ENCODE results near the gene ETV1. TPM values are rescaled to one million over a fixed set of nuclear protein-coding genes. Genes with fewer than 3 reads are reported as not detected.

ETV1 gene
- total RNA-seq, 1 donor from 2014 or later = not detected

DNA sequence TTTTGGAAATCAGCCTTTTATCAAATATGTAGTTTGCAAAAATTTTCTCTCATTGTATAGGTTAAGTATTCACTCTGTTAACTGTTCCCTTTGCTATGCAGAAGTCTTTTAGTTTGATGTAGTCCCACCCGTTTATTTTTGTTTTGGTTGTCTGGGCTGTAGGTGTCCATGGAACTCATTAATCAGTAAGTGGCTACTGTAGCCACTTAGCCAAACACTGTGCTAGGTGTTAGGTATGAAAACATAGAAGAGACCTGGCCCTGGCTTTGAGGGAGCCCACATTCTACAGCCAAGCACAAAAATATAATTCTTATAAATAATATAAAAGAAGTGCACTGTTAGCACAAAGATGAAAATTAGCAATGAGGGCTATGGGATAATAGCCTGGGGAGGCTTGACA is 133.5 kb downstream of the ETV1 start:
- ChIA-PET POLR2A (no interaction called here), CTCF (no interaction called here)
- Mint-ChIP-seq H3K9me3 (no peaks in the 10 kb centered on the region), H3K27me3 (no peaks in the 10 kb centered on the region), H3K4me1 (no peaks in the 10 kb centered on the region), H3K27ac (no peak overlapping the region), H3K4me3 (no peak overlapping the region), H3K36me3 (ENCODE audit: low read depth) (no peaks in the 10 kb centered on the region)
- TF ChIP-seq, protein P1, sequence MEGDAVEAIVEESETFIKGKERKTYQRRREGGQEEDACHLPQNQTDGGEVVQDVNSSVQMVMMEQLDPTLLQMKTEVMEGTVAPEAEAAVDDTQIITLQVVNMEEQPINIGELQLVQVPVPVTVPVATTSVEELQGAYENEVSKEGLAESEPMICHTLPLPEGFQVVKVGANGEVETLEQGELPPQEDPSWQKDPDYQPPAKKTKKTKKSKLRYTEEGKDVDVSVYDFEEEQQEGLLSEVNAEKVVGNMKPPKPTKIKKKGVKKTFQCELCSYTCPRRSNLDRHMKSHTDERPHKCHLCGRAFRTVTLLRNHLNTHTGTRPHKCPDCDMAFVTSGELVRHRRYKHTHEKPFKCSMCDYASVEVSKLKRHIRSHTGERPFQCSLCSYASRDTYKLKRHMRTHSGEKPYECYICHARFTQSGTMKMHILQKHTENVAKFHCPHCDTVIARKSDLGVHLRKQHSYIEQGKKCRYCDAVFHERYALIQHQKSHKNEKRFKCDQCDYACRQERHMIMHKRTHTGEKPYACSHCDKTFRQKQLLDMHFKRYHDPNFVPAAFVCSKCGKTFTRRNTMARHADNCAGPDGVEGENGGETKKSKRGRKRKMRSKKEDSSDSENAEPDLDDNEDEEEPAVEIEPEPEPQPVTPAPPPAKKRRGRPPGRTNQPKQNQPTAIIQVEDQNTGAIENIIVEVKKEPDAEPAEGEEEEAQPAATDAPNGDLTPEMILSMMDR (IDR thresholded peaks at IDR 0.05) = no peak
- intact Hi-C loops (cut with micrococcal nuclease) = no loop called here
- DNase-seq (no peak), ATAC-seq (ENCODE audit: low read depth) (no peak)

DNA sequence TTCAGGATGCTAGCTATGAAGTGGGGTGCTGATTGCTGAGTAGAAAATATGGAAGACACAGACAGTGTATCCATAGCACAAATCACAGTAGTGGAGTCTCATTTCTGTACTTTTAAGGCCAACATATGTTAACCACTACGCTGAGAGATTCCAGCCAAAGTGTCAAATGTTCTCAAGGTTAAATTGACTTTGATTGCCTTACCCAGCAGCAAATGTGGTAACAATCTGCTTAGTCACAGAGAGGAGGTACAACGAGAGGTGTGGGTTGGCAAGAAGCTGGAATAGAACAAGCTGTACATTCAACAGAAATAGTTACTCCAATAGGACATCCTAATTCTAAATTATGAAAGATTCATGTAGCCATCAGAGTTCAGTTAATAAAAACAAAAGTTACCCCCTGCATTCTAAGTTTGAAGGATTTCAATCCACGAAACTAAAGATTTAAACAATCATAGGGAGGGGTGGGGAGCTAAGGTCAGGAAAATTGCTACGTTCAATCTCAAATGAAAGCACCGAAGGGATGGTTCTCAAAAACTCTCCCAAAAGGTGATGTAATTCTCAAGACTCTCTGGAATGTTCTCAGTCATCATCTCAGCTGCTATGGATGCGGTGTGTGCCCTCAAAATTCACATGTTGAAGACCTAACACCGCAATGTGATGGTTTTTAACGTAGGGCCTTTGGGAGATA is 137.0 kb downstream of the ETV1 start:
- intact Hi-C loops (cut with micrococcal nuclease) = no loop called here
- Mint-ChIP-seq H3K27ac (no peak overlapping the region), H3K9me3 (peaks cover 2% of the 10 kb centered on the region), H3K36me3 (ENCODE audit: low read depth) (no peaks in the 10 kb centered on the region), H3K27me3 (no peaks in the 10 kb centered on the region), H3K4me1 (no peaks in the 10 kb centered on the region), H3K4me3 (no peak overlapping the region)
- no peak for ATAC-seq (ENCODE audit: low read depth)
- POLR2A ChIA-PET = no interaction called here
- CTCF ChIA-PET = no interaction called here
- no peak for DNase-seq
- TF ChIP-seq, protein P1 (IDR thresholded peaks at IDR 0.05) = no peak

DNA sequence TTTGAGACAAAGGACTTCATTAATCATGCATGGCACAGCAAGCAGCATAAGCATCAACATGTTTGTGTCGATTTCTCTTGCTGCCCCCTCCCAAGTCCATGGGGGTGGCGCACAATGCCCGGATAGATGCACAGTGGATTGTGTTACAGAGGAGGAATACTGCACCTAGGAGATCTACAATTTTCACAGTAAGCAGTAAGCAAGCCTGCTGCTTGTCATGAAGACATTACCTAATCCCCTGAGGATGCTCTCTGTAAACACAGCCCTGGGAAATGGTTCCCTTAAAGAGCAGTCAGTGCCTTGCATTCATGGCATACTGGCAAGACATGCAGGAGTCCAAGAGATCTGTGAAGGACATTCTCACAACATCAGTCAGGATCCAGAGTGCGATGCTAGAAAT is 137.7 kb downstream of the ETV1 start:
- intact Hi-C loops (cut with micrococcal nuclease) = no loop called here
- CTCF ChIA-PET = no interaction called here

DNA sequence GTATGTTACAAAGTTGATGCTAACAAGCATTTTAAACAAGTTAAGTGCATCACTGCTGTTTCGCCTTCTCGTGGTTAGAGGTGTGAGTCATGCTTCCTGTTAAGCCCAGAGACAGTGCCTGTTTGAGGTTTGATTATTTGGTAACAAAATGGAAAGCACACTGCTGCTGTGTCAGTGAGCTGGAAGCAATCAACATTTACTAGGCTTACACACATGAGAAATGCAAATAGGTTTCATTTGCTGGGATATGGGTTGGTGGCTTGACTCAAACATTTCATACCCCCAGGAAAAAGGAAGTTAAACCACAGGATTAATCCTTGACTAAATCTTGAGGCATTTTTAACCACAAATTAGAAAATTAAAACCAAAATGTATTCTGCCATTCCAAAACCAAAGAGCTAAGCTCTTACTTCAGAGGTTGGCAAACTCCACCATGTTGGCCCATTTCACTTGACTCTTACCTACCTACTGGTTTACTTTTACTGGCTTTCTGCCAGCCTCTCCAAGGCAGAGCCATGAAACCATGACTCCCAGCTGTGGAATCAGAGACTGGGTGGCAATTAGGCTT is 139.2 kb downstream of the ETV1 start:
- no peak for DNase-seq
- ChIA-PET POLR2A (no interaction called here), CTCF (no interaction called here)
- intact Hi-C loops (cut with micrococcal nuclease) = no loop called here
- no peaks in the 10 kb centered on the region for H3K27me3 Mint-ChIP-seq
- H3K9me3 Mint-ChIP-seq = peaks cover 2% of the 10 kb centered on the region
- TF ChIP-seq, protein P1 (IDR thresholded peaks at IDR 0.05) = no peak
- no peak overlapping the region for H3K4me3 Mint-ChIP-seq
- H3K27ac Mint-ChIP-seq = no peak overlapping the region
- H3K4me1 Mint-ChIP-seq = no peaks in the 10 kb centered on the region
- ATAC-seq (ENCODE audit: low read depth) = no peak
- H3K36me3 Mint-ChIP-seq (ENCODE audit: low read depth) = no peaks in the 10 kb centered on the region

More for the DNA sequence above, 137.7 kb downstream of the ETV1 start:
- no peak overlapping the region for H3K27ac Mint-ChIP-seq
- no peaks in the 10 kb centered on the region for H3K36me3 Mint-ChIP-seq (ENCODE audit: low read depth)
- DNase-seq (no peak), ATAC-seq (ENCODE audit: low read depth) (no peak)
- H3K4me1 Mint-ChIP-seq = no peaks in the 10 kb centered on the region
- TF ChIP-seq, protein P1 (IDR thresholded peaks at IDR 0.05) = no peak
- H3K9me3 Mint-ChIP-seq = peaks cover 2% of the 10 kb centered on the region
- POLR2A ChIA-PET = no interaction called here
- H3K4me3 Mint-ChIP-seq = no peak overlapping the region
- no peaks in the 10 kb centered on the region for H3K27me3 Mint-ChIP-seq

DNA sequence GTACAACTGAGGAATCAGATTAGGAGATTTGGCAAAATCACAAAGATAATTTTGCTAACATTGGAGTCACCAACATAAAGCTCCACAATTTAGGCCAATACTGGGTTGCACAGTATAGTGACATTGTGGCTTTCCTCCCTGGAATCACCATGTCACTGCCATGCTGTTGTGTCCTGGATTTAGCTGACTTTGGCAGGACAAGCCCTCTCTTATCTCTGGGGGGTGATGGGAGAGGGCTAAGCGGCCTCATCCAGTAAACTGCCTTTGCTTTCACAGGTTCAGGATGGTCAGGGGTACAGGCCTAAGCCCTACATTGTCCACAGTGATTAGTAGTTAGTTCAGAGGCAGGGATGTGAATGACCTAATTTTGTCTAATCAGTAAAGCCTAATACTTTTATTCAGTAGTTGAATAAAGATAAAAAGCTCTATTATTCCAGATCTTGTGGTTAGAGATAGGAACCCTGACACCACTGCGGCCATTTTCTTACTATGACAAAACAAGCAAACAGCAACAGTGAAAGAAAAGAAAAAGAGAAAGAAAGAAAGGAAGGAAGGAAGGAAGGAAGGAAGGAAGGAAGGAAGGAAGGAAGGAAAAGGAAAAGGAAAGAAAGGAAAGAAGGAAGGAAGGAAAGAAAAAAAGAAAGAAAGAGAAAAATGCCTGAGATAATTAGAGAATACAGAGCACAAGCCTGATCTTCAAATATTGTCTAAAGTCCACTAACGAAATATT is 140.1 kb downstream of the ETV1 start:
- TF ChIP-seq, protein P1 (IDR thresholded peaks at IDR 0.05) = no peak
- ATAC-seq (ENCODE audit: low read depth) (no peak), DNase-seq (no peak)
- Mint-ChIP-seq H3K4me3 (no peak overlapping the region), H3K27ac (no peak overlapping the region), H3K36me3 (ENCODE audit: low read depth) (no peaks in the 10 kb centered on the region), H3K9me3 (peaks cover 2% of the 10 kb centered on the region), H3K27me3 (no peaks in the 10 kb centered on the region), H3K4me1 (no peaks in the 10 kb centered on the region)
- CTCF ChIA-PET = no interaction called here
- POLR2A ChIA-PET = no interaction called here
- intact Hi-C loops (cut with micrococcal nuclease) = no loop called here

Measured in activated B cell treated with CpG ODN at 0.5 μM for 24 hours (primary cell).